HEK293 (cell line): ENCODE measurements around the gene PRCP.

Source experiments
- CTCF ChIA-PET: fragments of 350-600 bp; formaldehyde crosslinking; extraction: SDS; loops from one replicate; lab custom pipeline; 2021; ENCODE audit warnings: antibody characterized with exemption; lab: Yijun Ruan, JAX
- POLR2A ChIA-PET: fragments of 300-600 bp; formaldehyde crosslinking; extraction: SDS; loops from one replicate; lab custom pipeline; 2020; ENCODE audit warnings: antibody characterized with exemption, inconsistent platforms; lab: Yijun Ruan, JAX
- H3K27ac ChIP-seq: fragments of 200-500 bp; sonication (Bioruptor generic); 2 replicates; pipeline ENCODE4 v1.5.1; 2014; ENCODE audit warnings: low read depth, low read length, control low read depth, inconsistent platforms; ENCODE audit errors: extremely low read depth
- H3K36me3 ChIP-seq, 2 experiments: fragments of 200-500 bp in 1 of 2; sonication (Bioruptor generic) in 1 of 2; 1 replicate in 1 of 2; 2 replicates in 1 of 2; pipeline ENCODE4 v1.5.1; 2014 to 2017; ENCODE audit warnings: inconsistent platforms in 2 of 2, low read length in 2 of 2; ENCODE audit not compliant: control insufficient read depth in 2 of 2, insufficient read depth in 1 of 2
- H3K4me1 ChIP-seq: fragments of 200-500 bp; sonication (Bioruptor generic); 2 replicates; pipeline ENCODE4 v1.5.1; 2014; ENCODE audit warnings: mild to moderate bottlenecking, low read length, inconsistent platforms; ENCODE audit not compliant: control insufficient read depth, insufficient read depth
- H3K4me3 ChIP-seq: 2 replicates; pipeline ENCODE4 v1.5.1; 2011; ENCODE audit warnings: low read depth, mild to moderate bottlenecking, control low read depth, low read length, moderate library complexity
- H3K9me3 ChIP-seq: fragments of 200-500 bp; sonication (Bioruptor generic); 2 replicates; pipeline ENCODE4 v1.5.1; 2014; ENCODE audit warnings: low read depth, low read length, inconsistent platforms; ENCODE audit not compliant: control insufficient read depth, insufficient read depth
- MEIS1 ChIP-seq: sonication (generic); formaldehyde crosslinking; IDR thresholded peaks from 2 replicates; pipeline ENCODE4 v1.8.1; 2022; ENCODE audit warnings: missing genetic modification reagents, mild to moderate bottlenecking, borderline replicate concordance
- OVOL3 ChIP-seq: fragments of 450-650 bp; formaldehyde crosslinking; IDR thresholded peaks from 2 replicates; pipeline ENCODE4 v1.5.1; 2016; ENCODE audit warnings: missing biosample characterization, missing genetic modification characterization
- REPIN1 ChIP-seq: fragments of 450-650 bp; formaldehyde crosslinking; IDR thresholded peaks from 2 replicates; pipeline ENCODE4 v1.5.1; 2017; ENCODE audit warnings: missing biosample characterization, missing genetic modification characterization, low read depth
- REST ChIP-seq: fragments of 450-650 bp; formaldehyde crosslinking; IDR thresholded peaks from 2 replicates; pipeline ENCODE4 v1.5.1; 2016; ENCODE audit warnings: missing biosample characterization, missing genetic modification characterization
- SCRT2 ChIP-seq: fragments of 450-650 bp; formaldehyde crosslinking; IDR thresholded peaks from 2 replicates; pipeline ENCODE4 v1.5.1; 2016; ENCODE audit warnings: missing biosample characterization, missing genetic modification characterization
- ZBTB17 ChIP-seq: fragments of 450-650 bp; formaldehyde crosslinking; IDR thresholded peaks from 2 replicates; pipeline ENCODE4 v1.5.1; 2016; ENCODE audit warnings: missing biosample characterization, missing genetic modification characterization
- ZBTB26 ChIP-seq: fragments of 450-650 bp; formaldehyde crosslinking; optimal IDR thresholded peaks from 2 replicates; pipeline ENCODE3; 2016; ENCODE audit warnings: missing biosample characterization, mild to moderate bottlenecking, missing genetic modification characterization
- ZEB2 ChIP-seq: fragments of 450-650 bp; formaldehyde crosslinking; IDR thresholded peaks from 2 replicates; pipeline ENCODE4 v1.5.1; 2016; ENCODE audit warnings: missing biosample characterization, missing genetic modification characterization
- ZFP3 ChIP-seq: fragments of 450-650 bp; formaldehyde crosslinking; IDR thresholded peaks from 2 replicates; pipeline ENCODE4 v1.5.1; 2016; ENCODE audit warnings: low read depth, missing biosample characterization, missing genetic modification characterization
- ZNF202 ChIP-seq: fragments of 450-650 bp; formaldehyde crosslinking; IDR thresholded peaks from 2 replicates; pipeline ENCODE4 v1.5.1; 2016; ENCODE audit warnings: missing biosample characterization, missing genetic modification characterization, borderline replicate concordance
- ZNF292 ChIP-seq: fragments of 450-650 bp; formaldehyde crosslinking; IDR thresholded peaks from 2 replicates; pipeline ENCODE4 v1.5.1; 2016; ENCODE audit warnings: low read depth, missing biosample characterization, missing genetic modification characterization, borderline replicate concordance
- ZNF335 ChIP-seq: fragments of 450-650 bp; formaldehyde crosslinking; conservative IDR thresholded peaks from 2 replicates; pipeline ENCODE4 v1.5.1; 2016; ENCODE audit warnings: missing biosample characterization, missing genetic modification characterization
- ZNF514 ChIP-seq: fragments of 450-650 bp; formaldehyde crosslinking; IDR thresholded peaks from 2 replicates; pipeline ENCODE4 v1.5.1; 2016; ENCODE audit warnings: missing biosample characterization, missing genetic modification characterization
- ZNF518A ChIP-seq: fragments of 450-650 bp; formaldehyde crosslinking; conservative IDR thresholded peaks from 2 replicates; pipeline ENCODE4 v1.5.1; 2016; ENCODE audit warnings: low read depth, missing biosample characterization, missing genetic modification characterization
- ZNF629 ChIP-seq: fragments of 450-650 bp; formaldehyde crosslinking; IDR thresholded peaks from 2 replicates; pipeline ENCODE4 v1.5.1; 2017; ENCODE audit warnings: missing biosample characterization, missing genetic modification characterization
- ZNF654 ChIP-seq: fragments of 450-650 bp; formaldehyde crosslinking; IDR thresholded peaks from 2 replicates; pipeline ENCODE4 v1.5.1; 2016; ENCODE audit warnings: low read depth, missing biosample characterization, missing genetic modification characterization
- ZNF701 ChIP-seq: fragments of 450-650 bp; formaldehyde crosslinking; IDR thresholded peaks from 2 replicates; pipeline ENCODE4 v1.5.1; 2016; ENCODE audit warnings: missing biosample characterization, missing genetic modification characterization
- ZNF747 ChIP-seq: fragments of 450-650 bp; formaldehyde crosslinking; IDR thresholded peaks from 2 replicates; pipeline ENCODE4 v1.5.1; 2016; ENCODE audit warnings: missing biosample characterization, missing genetic modification characterization
- ZNF776 ChIP-seq: fragments of 450-650 bp; formaldehyde crosslinking; IDR thresholded peaks from 2 replicates; pipeline ENCODE4 v1.5.0; 2017; ENCODE audit warnings: missing biosample characterization, missing genetic modification characterization, borderline replicate concordance
- ZSCAN23 ChIP-seq: fragments of 450-650 bp; formaldehyde crosslinking; IDR thresholded peaks from 2 replicates; pipeline ENCODE4 v1.5.1; 2016; ENCODE audit warnings: missing biosample characterization, missing genetic modification characterization
- ZXDB ChIP-seq: fragments of 450-650 bp; formaldehyde crosslinking; IDR thresholded peaks from 2 replicates; pipeline ENCODE4 v1.5.1; 2016; ENCODE audit warnings: missing biosample characterization, missing genetic modification characterization

Gene PRCP

DNA sequence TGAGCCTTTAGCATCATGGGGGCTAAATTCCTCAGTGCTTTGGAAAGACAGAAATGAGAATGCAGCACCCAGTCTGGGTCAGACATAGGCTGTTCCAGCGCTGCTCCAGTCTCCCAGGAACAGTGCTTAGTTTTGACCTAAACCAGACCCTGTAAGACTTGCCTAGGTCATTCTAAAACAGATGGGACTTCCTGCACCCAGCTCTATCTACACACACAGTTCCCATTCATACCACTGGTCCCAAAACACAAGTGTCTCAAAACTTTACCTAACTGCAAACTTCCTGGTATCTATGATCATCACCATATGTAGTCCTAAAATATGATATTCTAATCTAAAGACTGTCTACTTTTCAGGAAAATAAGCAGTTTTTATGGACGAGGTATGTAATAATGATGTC, 37.9 kb downstream of the PRCP start:
- Histone ChIP-seq H3K4me3 (no peak overlapping the region), H3K4me1 (peaks cover 2% of the 10 kb centered on the region), H3K9me3 (no peaks in the 10 kb centered on the region), H3K27ac (no peak overlapping the region), H3K36me3 (peaks cover 0 to 3% of the 10 kb centered on the region in 2 experiments; a peak in 1 of 3 replicates)
- TF ChIP-seq ZNF629 (tag by site-specific recombination) (no peak), ZNF292 (tag by site-specific recombination) (no peak), MEIS1 (CRISPR knock-in tag) (no peak), ZNF654 (tag by site-specific recombination) (no peak), ZNF518A (tag by site-specific recombination) (no peak), ZBTB26 (tag by site-specific recombination) (no peak), ZSCAN23 (no peak), ZFP3 (tag by site-specific recombination) (no peak), ZNF776 (no peak), ZEB2 (tag by site-specific recombination) (no peak), ZNF514 (no peak), REPIN1 (tag by site-specific recombination) (no peak), ZNF701 (tag by site-specific recombination) (no peak), ZNF202 (no peak)
- ChIA-PET POLR2A (no interaction called here), CTCF (interaction anchor here (1.3 to 1.6 kb wide), 2 partner anchors 87 to 139 kb away, joined by 5 to 15 read pairs; no protein-coding TSS in a partner anchor)

DNA sequence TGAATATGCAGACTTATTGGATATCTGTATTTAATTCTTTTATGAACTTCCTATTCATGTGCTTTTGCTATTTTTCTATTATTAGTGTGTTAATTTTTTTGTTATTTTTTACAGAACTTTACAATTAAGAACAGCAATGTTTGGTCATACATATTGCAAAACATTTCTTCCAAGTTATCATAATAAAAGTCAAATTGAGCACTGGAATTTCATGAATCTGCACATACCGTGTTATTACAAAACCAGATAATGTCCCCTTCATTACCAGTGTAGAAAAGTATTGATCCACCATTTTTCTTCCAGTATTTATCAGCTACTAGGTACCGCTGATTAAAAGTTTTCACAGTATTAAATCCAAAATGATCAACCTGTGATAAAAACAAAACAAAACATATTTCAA, 40.5 kb downstream of the PRCP start:
- Histone ChIP-seq H3K4me3 (no peak overlapping the region), H3K36me3 (peaks cover 0 to 3% of the 10 kb centered on the region in 2 experiments; a peak in 1 of 3 replicates), H3K27ac (no peak overlapping the region), H3K4me1 (peaks cover 2% of the 10 kb centered on the region), H3K9me3 (no peaks in the 10 kb centered on the region)
- ChIA-PET CTCF (interaction anchor here (1.1 to 2.8 kb wide), 5 partner anchors 8 to 142 kb away, joined by 3 to 16 read pairs (median 11); partner anchors contain the start of gene FAM181B), POLR2A (interaction anchor here (1.3 kb wide), 1 partner anchor 41 kb away, joined by 4 read pairs; the partner anchor contains the start of gene DDIAS)
- TF ChIP-seq ZNF335 (no peak), OVOL3 (tag by site-specific recombination) (no peak), ZBTB17 (tag by site-specific recombination) (no peak), ZNF518A (tag by site-specific recombination) (no peak), ZXDB (tag by site-specific recombination) (no peak), REST (no peak), SCRT2 (tag by site-specific recombination) (no peak), ZNF747 (tag by site-specific recombination) (no peak)
